SK-N-SH (cell line): ENCODE results near the gene NELFE. TPM values are rescaled to one million over a fixed set of nuclear protein-coding genes. Genes with fewer than 3 reads are reported as not detected.

Source experiments
- CTCF ChIA-PET: fragments of 300-600, 350-600 bp; formaldehyde crosslinking; extraction: SDS; loops from one replicate; lab custom pipeline; 2021; lab: Yijun Ruan, JAX
- POLR2A ChIA-PET: fragments of 350-600 bp; sonication (Branson Sonifier 250); formaldehyde crosslinking; extraction: SDS; loops from one replicate; lab custom pipeline; 2020; ENCODE audit warnings: antibody characterized with exemption, inconsistent platforms; lab: Yijun Ruan, JAX
- DNase-seq: peaks from one replicate; pipeline ENCODE4 v3.0.0; 2012
- H2AFZ ChIP-seq: fragments of 200-600 bp; sonication (generic); 2 replicates; pipeline ENCODE4 v1.8.1; 2016; ENCODE audit warnings: antibody characterized with exemption, mild to moderate bottlenecking, low read depth
- H3F3A ChIP-seq: fragments of 200-600 bp; sonication (generic); replicated peaks from 2 replicates; pipeline ENCODE3; 2016; ENCODE audit warnings: antibody characterized with exemption, mild to moderate bottlenecking; ENCODE audit not compliant: insufficient read depth
- H3K27ac ChIP-seq, 2 experiments: fragments of 200-500 bp in 1 of 2; fragments of 200-600 bp in 1 of 2; sonication (Bioruptor generic) in 1 of 2; sonication (generic), shearing (Covaris generic) in 1 of 2; 2 replicates each; pipeline versions ENCODE4 v1.5.1 to v1.6.1; 2014 to 2016; ENCODE audit warnings: low read depth in 2 of 2, inconsistent platforms in 1 of 2, low read length in 1 of 2, mild to moderate bottlenecking in 1 of 2, mixed read lengths in 1 of 2
- H3K27me3 ChIP-seq: fragments of 200-600 bp; sonication (generic), shearing (Covaris generic); 2 replicates; pipeline ENCODE4 v1.6.1; 2016; ENCODE audit warnings: mixed run types; ENCODE audit not compliant: insufficient read depth
- H3K36me3 ChIP-seq, 2 experiments: fragments of 200-500 bp in 1 of 2; fragments of 200-600 bp in 1 of 2; sonication (Bioruptor generic) in 1 of 2; sonication (generic) in 1 of 2; replicated peaks in 1 of 2; 2 replicates each; pipeline versions ENCODE3 to v1.5.1; 2014 to 2016; ENCODE audit warnings: low read length in 1 of 2, mild to moderate bottlenecking in 1 of 2; ENCODE audit not compliant: insufficient read depth in 2 of 2, control insufficient read depth in 1 of 2
- H3K4me1 ChIP-seq, 2 experiments: fragments of 200-500 bp in 1 of 2; fragments of 200-600 bp in 1 of 2; sonication (Bioruptor generic) in 1 of 2; sonication (generic), shearing (Covaris generic) in 1 of 2; 2 replicates each; pipeline versions ENCODE4 v1.5.1 to v1.6.1; 2014 to 2016; ENCODE audit warnings: low read depth in 1 of 2, low read length in 1 of 2, mixed run types in 1 of 2; ENCODE audit not compliant: insufficient read depth in 2 of 2, control insufficient read depth in 1 of 2
- H3K4me2 ChIP-seq: fragments of 200-600 bp; sonication (generic), shearing (Covaris generic); 2 replicates; pipeline ENCODE4 v1.6.1; 2017; ENCODE audit warnings: mixed run types
- H3K4me3 ChIP-seq, 2 experiments: fragments of 200-500 bp in 1 of 2; fragments of 200-600 bp in 1 of 2; sonication (Bioruptor generic) in 1 of 2; sonication (generic), shearing (Covaris generic) in 1 of 2; 2 replicates each; pipeline versions ENCODE4 v1.5.1 to v1.8.1; 2014 to 2016; ENCODE audit warnings: low read depth in 2 of 2, inconsistent platforms in 1 of 2, low read length in 1 of 2, mild to moderate bottlenecking in 1 of 2, mixed read lengths in 1 of 2, moderate library complexity in 1 of 2
- H3K79me2 ChIP-seq: fragments of 200-600 bp; sonication (generic); 2 replicates; pipeline ENCODE4 v1.8.1; 2017; ENCODE audit warnings: mild to moderate bottlenecking; ENCODE audit not compliant: insufficient read depth
- H3K9ac ChIP-seq: fragments of 200-600 bp; sonication (generic); 2 replicates; pipeline ENCODE4 v1.6.1; 2017; ENCODE audit warnings: mixed run types
- H3K9me2 ChIP-seq: fragments of 200-600 bp; sonication (generic); 2 replicates; pipeline ENCODE4 v1.6.1; 2017; ENCODE audit warnings: mixed run types
- H3K9me3 ChIP-seq: fragments of 200-600 bp; sonication (generic); 2 replicates; pipeline ENCODE4 v1.6.1; 2017; ENCODE audit warnings: mixed run types, mild to moderate bottlenecking, moderate library complexity
- H4K20me1 ChIP-seq: fragments of 200-600 bp; sonication (generic); 2 replicates; pipeline ENCODE4 v1.6.1; 2017; ENCODE audit warnings: mild to moderate bottlenecking, mixed run types; ENCODE audit not compliant: insufficient read depth
- CTCF ChIP-seq: fragments of 200-600 bp; sonication (generic); IDR thresholded peaks from 2 replicates; pipeline ENCODE4 v1.6.1; 2017; ENCODE audit warnings: antibody characterized with exemption, mild to moderate bottlenecking, moderate library complexity
- ELF1 ChIP-seq: IDR thresholded peaks from 2 replicates; pipeline ENCODE4 v1.4.0; 2012
- EZH2phosphoT487 ChIP-seq: fragments of 200-600 bp; sonication (generic); IDR thresholded peaks from 2 replicates; pipeline ENCODE4 v1.6.1; 2017; ENCODE audit warnings: low read depth, mixed run types, mild to moderate bottlenecking, antibody characterized with exemption, moderate library complexity, borderline replicate concordance
- FOSL2 ChIP-seq: IDR thresholded peaks from 2 replicates; pipeline ENCODE4 v1.4.0; 2012; ENCODE audit warnings: low read depth, mild to moderate bottlenecking, moderate library complexity, borderline replicate concordance
- GABPA ChIP-seq: IDR thresholded peaks from 2 replicates; pipeline ENCODE4 v1.4.0; 2012; ENCODE audit warnings: low read depth, mild to moderate bottlenecking
- GATA2 ChIP-seq: sonication (generic); formaldehyde crosslinking; IDR thresholded peaks from 2 replicates; pipeline ENCODE4 v1.5.0; 2020; ENCODE audit warnings: mild to moderate bottlenecking, missing genetic modification reagents
- IRF3 ChIP-seq: fragments of 150-350 bp; IDR thresholded peaks from 2 replicates; pipeline ENCODE4 v1.6.1; 2016; ENCODE audit warnings: mild to moderate bottlenecking, low read depth, low read length
- JUND ChIP-seq: IDR thresholded peaks from 2 replicates; pipeline ENCODE4 v1.4.0; 2012
- MAX ChIP-seq: IDR thresholded peaks from 2 replicates; pipeline ENCODE4 v1.4.0; 2012; ENCODE audit warnings: low read depth
- MEF2A ChIP-seq: IDR thresholded peaks from 2 replicates; pipeline ENCODE4 v1.4.0; 2012; ENCODE audit warnings: low read depth, borderline replicate concordance
- MXI1 ChIP-seq: IDR thresholded peaks from 2 replicates; pipeline ENCODE4 v1.6.1; 2012; ENCODE audit warnings: mild to moderate bottlenecking, low read depth, low read length, improper control_type of control experiment
- NRF1 ChIP-seq: IDR thresholded peaks from 2 replicates; pipeline ENCODE4 v1.6.1; 2012; ENCODE audit warnings: low read depth, mild to moderate bottlenecking, low read length
- POLR2AphosphoS5 ChIP-seq: IDR thresholded peaks from 2 replicates; pipeline ENCODE4 v1.6.1; 2012; ENCODE audit warnings: low read depth, low read length
- RCOR1 ChIP-seq: fragments of 150-350 bp; IDR thresholded peaks from 2 replicates; pipeline ENCODE4 v1.6.1; 2017; ENCODE audit warnings: antibody characterized with exemption, low read length
- RXRA ChIP-seq: IDR thresholded peaks from 2 replicates; pipeline ENCODE4 v1.4.0; 2012; ENCODE audit warnings: low read depth, mild to moderate bottlenecking, borderline replicate concordance
- TAF1 ChIP-seq: IDR thresholded peaks from 2 replicates; pipeline ENCODE4 v1.6.1; 2012; ENCODE audit warnings: low read depth, mild to moderate bottlenecking, low read length, moderate library complexity, borderline replicate concordance
- TEAD4 ChIP-seq: IDR thresholded peaks from 2 replicates; pipeline ENCODE4 v1.4.0; 2012; ENCODE audit warnings: mild to moderate bottlenecking, borderline replicate concordance; ENCODE audit not compliant: insufficient read depth
- USF2 ChIP-seq: fragments of 150-350 bp; IDR thresholded peaks from 2 replicates; pipeline ENCODE4 v1.6.1; 2017; ENCODE audit warnings: antibody characterized with exemption, low read length, low read depth, borderline replicate concordance
- WGBS: methylation state at CpG from one replicate; pipeline ENCODE4 v1.1.6; 2017; ENCODE audit warnings: low lambda C conversion rate; 5-methylcytosine and 5-hydroxymethylcytosine counted together
- polyA plus RNA-seq, 3 experiments: library from polyadenylated mRNA; depleted of rRNA; stranded (reverse); fragments of >200 nt; gene quantifications; 2 replicates each; pipeline ENCODE4 v1.2.3, GENCODE V29; 2012

The NELFE gene
- polyA plus RNA-seq, 1 of the 3 experiments (the other 2 are of a cell fraction) = 116 TPM

- TF ChIP-seq MXI1 (no peak), RCOR1 (no peak), POLR2AphosphoS5 (no peak), FOSL2 (peak; percentile 56; the same call in 1 of the 2 replicates), RXRA (no peak)
Observed at GRCh38 chr6:31945507-31946369, 13.0 kb downstream of the NELFE start, which contains the start of gene CFB (continued).

- H3K4me3 ChIP-seq = peak overlapping the region; percentile 2 to 49; a peak in 1 of 4 replicates
- no peaks in the 10 kb centered on the region for H3K36me3 ChIP-seq
- TF ChIP-seq MEF2A = no peak
- TF ChIP-seq JUND = no peak
- no peak for TF ChIP-seq ELF1
- no peak for TF ChIP-seq MAX
- no peak for TF ChIP-seq GATA2
- 74% methylated on average over 9 of the region's 9 CpGs for WGBS
- H3K79me2 ChIP-seq = no peaks in the 10 kb centered on the region
- H3K27ac ChIP-seq = peak overlapping the region; percentile 39 to 92; a peak in 3 of 4 replicates
- H3K9me2 ChIP-seq = no peaks in the 10 kb centered on the region
- POLR2A ChIA-PET = no interaction called here
- DNase-seq = no peak
- H3K9ac ChIP-seq = no peak overlapping the region; the same call in 1 of the 2 replicates
- H2AFZ ChIP-seq = peak overlapping the region; percentile 89
- no peaks in the 10 kb centered on the region for H3K9me3 ChIP-seq
- H4K20me1 ChIP-seq = no peaks in the 10 kb centered on the region
- CTCF ChIA-PET = no interaction called here
- H3K4me1 ChIP-seq = peaks cover 9 to 15% of the 10 kb centered on the region in 2 experiments; a peak in 1 of 4 replicates
- H3K27me3 ChIP-seq = no peaks in the 10 kb centered on the region
- H3K4me2 ChIP-seq = peak overlapping the region; percentile 78
- peaks cover 15% of the 10 kb centered on the region for H3F3A ChIP-seq
Observed at GRCh38 chr6:31945154-31945506, 13.6 kb downstream of the NELFE start.

- CTCF ChIA-PET = interaction anchor here (2.4 kb wide), 1 partner anchor 9 kb away, joined by 16 read pairs; no protein-coding TSS in a partner anchor
- peaks cover 9 to 17% of the 10 kb centered on the region in 2 experiments; a peak in 1 of 4 replicates for H3K4me1 ChIP-seq
- no peak for TF ChIP-seq GABPA
- no peak for TF ChIP-seq EZH2phosphoT487
- TF ChIP-seq IRF3 = no peak
- TF ChIP-seq USF2 = no peak
- no peak for TF ChIP-seq NRF1
- TF ChIP-seq MEF2A = no peak
- TF ChIP-seq TAF1 = no peak
- no peak for TF ChIP-seq CTCF
- no peak for TF ChIP-seq TEAD4
Observed at GRCh38 chr6:31943742-31944141, 15.0 kb downstream of the NELFE start.

More at GRCh38 chr6:31943742-31944141, 15.0 kb downstream of the NELFE start:
- no peaks in the 10 kb centered on the region for H4K20me1 ChIP-seq
- DNase-seq = no peak
- no peaks in the 10 kb centered on the region for H3K9me3 ChIP-seq
- WGBS = 65% methylated on average over 3 of the region's 3 CpGs
- H3F3A ChIP-seq = peaks cover 15% of the 10 kb centered on the region
- POLR2A ChIA-PET = interaction anchor here (2.1 kb wide), 1 partner anchor 8 kb away, joined by 7 read pairs; no protein-coding TSS in a partner anchor
- H3K4me3 ChIP-seq = no peak overlapping the region
- H3K27ac ChIP-seq = no peak overlapping the region
- H3K27me3 ChIP-seq = no peaks in the 10 kb centered on the region
- H3K79me2 ChIP-seq = no peaks in the 10 kb centered on the region
- no peaks in the 10 kb centered on the region for H3K9me2 ChIP-seq
- H3K36me3 ChIP-seq = no peaks in the 10 kb centered on the region
- no peak overlapping the region for H2AFZ ChIP-seq
- H3K4me2 ChIP-seq = no peak overlapping the region
- no peak overlapping the region for H3K9ac ChIP-seq
